NCI-H510A treated with DMSO at 0.1 percent for 48 hours (cell line): ENCODE data around the gene USP5.
A peak's percentile ranks its signal among the peaks of the same experiment; 100 is the strongest.

Experiments used
- DNase-seq: peaks from one replicate; lab custom pipeline; 2025; lab: John Stamatoyannopoulos, UW

USP5 gene

GRCh38 chr12:6840761-6841515 lies 11.0 kb upstream of the USP5 start, which contains the start of gene GNB3:
Gene GNB3 (plus strand): TSS chr12:6840925. CDS start chr12:6841288, 363 bp downstream.
- no peak for DNase-seq

GRCh38 chr12:6842075-6842474 lies 9.9 kb upstream of the USP5 start:
- DNase-seq: no peak

GRCh38 chr12:6843118-6843902 lies 8.6 kb upstream of the USP5 start:
- DNase-seq: no peak

- no peak for DNase-seq
Observed at GRCh38 chr12:6845395-6845794, 6.6 kb upstream of the USP5 start.

GRCh38 chr12:6846316-6846869 lies 5.6 kb upstream of the USP5 start:
- DNase-seq: no peak

- DNase-seq: no peak
Observed at GRCh38 chr12:6847676-6848075, 4.3 kb upstream of the USP5 start.

GRCh38 chr12:6849427-6849826 lies 2.5 kb upstream of the USP5 start:
- DNase-seq: no peak

GRCh38 chr12:6849976-6850560 lies 1.9 kb upstream of the USP5 start:
- DNase-seq: no peak

- no peak for DNase-seq
Observed at GRCh38 chr12:6850796-6851152, 1.2 kb upstream of the USP5 start.

GRCh38 chr12:6851153-6851920 lies 613 bp upstream of the USP5 start, which contains the start of gene CDCA3:
Gene CDCA3 (minus strand): TSS chr12:6851286. CDS start chr12:6850952, 334 bp downstream.
- DNase-seq: peak; percentile 94

- DNase-seq: peak; percentile 14
Observed at GRCh38 chr12:6852651-6853354, 853 bp downstream of the USP5 start.

GRCh38 chr12:6853626-6854025 lies 1.7 kb downstream of the USP5 start:
- no peak for DNase-seq

GRCh38 chr12:6854036-6854435 lies 2.1 kb downstream of the USP5 start:
- DNase-seq: no peak

- no peak for DNase-seq
Observed at GRCh38 chr12:6855322-6855721, 3.4 kb downstream of the USP5 start.

- DNase-seq: no peak
Observed at GRCh38 chr12:6858799-6859198, 6.8 kb downstream of the USP5 start.

- no peak for DNase-seq
Observed at GRCh38 chr12:6860116-6860515, 8.2 kb downstream of the USP5 start.

- DNase-seq: no peak
Observed at GRCh38 chr12:6860942-6861341, 9.0 kb downstream of the USP5 start.

- no peak for DNase-seq
Observed at GRCh38 chr12:6861391-6861790, 9.4 kb downstream of the USP5 start.

- no peak for DNase-seq
Observed at GRCh38 chr12:6863033-6863432, 11.1 kb downstream of the USP5 start.

- no peak for DNase-seq
Observed at GRCh38 chr12:6863586-6864321, 11.8 kb downstream of the USP5 start.
